SU-DHL-6 (cell line): ENCODE data around the gene PTPRK.

Experiments
- H2AFZ ChIP-seq: fragments of 200-600 bp; sonication (generic); 2 replicates; pipeline ENCODE4 v1.6.1; 2014; ENCODE audit warnings: low read depth, mild to moderate bottlenecking, moderate library complexity, mixed read lengths, antibody characterized with exemption, low read length; ENCODE audit not compliant: severe bottlenecking
- H3F3A ChIP-seq: fragments of 200-600 bp; shearing (Covaris generic); 2 replicates; pipeline ENCODE4 v1.6.0; 2016; ENCODE audit warnings: antibody characterized with exemption, mild to moderate bottlenecking; ENCODE audit not compliant: insufficient read depth
- H3K27ac ChIP-seq: fragments of 200-600 bp; sonication (generic); 2 replicates; pipeline ENCODE4 v1.5.1; 2016; ENCODE audit warnings: low read depth, mild to moderate bottlenecking, low read length, moderate library complexity, mixed read lengths
- H3K27me3 ChIP-seq: fragments of 200-600 bp; sonication (generic), shearing (Covaris generic); 2 replicates; pipeline ENCODE4 v1.6.0; 2014; ENCODE audit warnings: mild to moderate bottlenecking, low read length
- H3K36me3 ChIP-seq: fragments of 200-600 bp; sonication (generic); 2 replicates; pipeline ENCODE4 v1.6.1; 2014; ENCODE audit warnings: mild to moderate bottlenecking, low read length, mixed read lengths
- H3K4me2 ChIP-seq: fragments of 300-600, 200-600 bp; shearing (Covaris generic), sonication (generic); 2 replicates; pipeline ENCODE4 v1.6.0; 2014; ENCODE audit warnings: low read length, low read depth, mild to moderate bottlenecking; ENCODE audit not compliant: poor library complexity, severe bottlenecking
- H3K4me3 ChIP-seq: fragments of 200-600 bp; sonication (generic); 2 replicates; pipeline ENCODE4 v1.5.1; 2014; ENCODE audit warnings: antibody characterized with exemption, low read length, mild to moderate bottlenecking, mixed read lengths; ENCODE audit not compliant: insufficient read depth, poor library complexity, severe bottlenecking
- H3K79me2 ChIP-seq: fragments of 200-600 bp; sonication (generic); 2 replicates; pipeline ENCODE4 v1.6.1; 2014; ENCODE audit warnings: mild to moderate bottlenecking, low read length, moderate library complexity; ENCODE audit not compliant: insufficient read depth
- H3K9ac ChIP-seq: fragments of 200-600 bp; sonication (generic); 2 replicates; pipeline ENCODE4 v1.7.0; 2014; ENCODE audit warnings: mild to moderate bottlenecking, low read length
- H3K9me2 ChIP-seq: fragments of 200-600 bp; sonication (generic); replicated peaks from 2 replicates; pipeline ENCODE4 v1.6.1; 2014; ENCODE audit warnings: low read length; ENCODE audit not compliant: insufficient read depth
- H3K9me3 ChIP-seq: fragments of 200-600 bp; sonication (generic); 2 replicates; pipeline ENCODE4 v1.6.1; 2014; ENCODE audit warnings: low read length, mixed read lengths; ENCODE audit not compliant: insufficient read depth
- H4K20me1 ChIP-seq: fragments of 200-600 bp; sonication (generic); 2 replicates; pipeline ENCODE4 v1.6.1; 2014; ENCODE audit warnings: low read depth, mild to moderate bottlenecking, antibody characterized with exemption, low read length, moderate library complexity, mixed read lengths
- EZH2phosphoT487 ChIP-seq: fragments of 200-600 bp; sonication (generic), shearing (Covaris generic); conservative IDR thresholded peaks from 2 replicates; pipeline ENCODE4 v1.6.1; 2018; ENCODE audit warnings: mild to moderate bottlenecking, antibody characterized with exemption, low read length, moderate library complexity, mixed read lengths
- TF ChIP-seq, protein P1 (sequence below): fragments of 200-600 bp; sonication (generic); IDR thresholded peaks from one replicate; pipeline ENCODE4 v1.5.1; 2017; ENCODE audit warnings: antibody characterized with exemption, mild to moderate bottlenecking, low read length, moderate library complexity; ENCODE audit not compliant: insufficient read depth, poor library complexity, severe bottlenecking

Gene PTPRK

DNA sequence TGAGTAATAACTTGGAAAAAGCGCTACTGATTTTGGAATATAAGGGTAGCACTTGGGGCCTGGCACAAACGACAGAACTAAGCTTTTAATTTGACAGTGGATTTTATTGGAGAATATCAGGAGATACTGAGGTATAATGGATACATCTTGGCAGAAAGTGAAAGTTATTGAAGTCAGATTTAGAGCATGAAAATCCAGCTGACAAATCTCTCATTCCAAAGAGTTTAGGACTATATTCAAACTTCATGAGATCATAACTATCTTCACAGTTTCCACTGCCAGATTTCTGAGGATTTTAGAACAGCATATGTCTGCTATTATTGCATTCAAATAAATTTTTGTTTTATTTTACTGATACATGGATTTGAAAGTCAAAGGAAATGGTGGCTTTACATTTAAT, 487.2 kb downstream of the PTPRK start:
- Histone ChIP-seq H3K9ac (no peak overlapping the region), H3K79me2 (no peaks in the 10 kb centered on the region), H3K4me3 (no peak overlapping the region), H3K9me3 (no peaks in the 10 kb centered on the region), H3K4me2 (no peak overlapping the region), H3K27me3 (no peaks in the 10 kb centered on the region), H3K9me2 (no peaks in the 10 kb centered on the region), H2AFZ (no peak overlapping the region), H3F3A (no peaks in the 10 kb centered on the region), H3K36me3 (no peaks in the 10 kb centered on the region), H4K20me1 (no peaks in the 10 kb centered on the region), H3K27ac (no peak overlapping the region)
- TF ChIP-seq, protein P1, sequence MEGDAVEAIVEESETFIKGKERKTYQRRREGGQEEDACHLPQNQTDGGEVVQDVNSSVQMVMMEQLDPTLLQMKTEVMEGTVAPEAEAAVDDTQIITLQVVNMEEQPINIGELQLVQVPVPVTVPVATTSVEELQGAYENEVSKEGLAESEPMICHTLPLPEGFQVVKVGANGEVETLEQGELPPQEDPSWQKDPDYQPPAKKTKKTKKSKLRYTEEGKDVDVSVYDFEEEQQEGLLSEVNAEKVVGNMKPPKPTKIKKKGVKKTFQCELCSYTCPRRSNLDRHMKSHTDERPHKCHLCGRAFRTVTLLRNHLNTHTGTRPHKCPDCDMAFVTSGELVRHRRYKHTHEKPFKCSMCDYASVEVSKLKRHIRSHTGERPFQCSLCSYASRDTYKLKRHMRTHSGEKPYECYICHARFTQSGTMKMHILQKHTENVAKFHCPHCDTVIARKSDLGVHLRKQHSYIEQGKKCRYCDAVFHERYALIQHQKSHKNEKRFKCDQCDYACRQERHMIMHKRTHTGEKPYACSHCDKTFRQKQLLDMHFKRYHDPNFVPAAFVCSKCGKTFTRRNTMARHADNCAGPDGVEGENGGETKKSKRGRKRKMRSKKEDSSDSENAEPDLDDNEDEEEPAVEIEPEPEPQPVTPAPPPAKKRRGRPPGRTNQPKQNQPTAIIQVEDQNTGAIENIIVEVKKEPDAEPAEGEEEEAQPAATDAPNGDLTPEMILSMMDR = no peak
- no peak for TF ChIP-seq EZH2phosphoT487

GRCh38 chr6:128032042-128032441, 488.4 kb downstream of the PTPRK start:
- no peak overlapping the region for H3K9ac ChIP-seq
- H3K27ac ChIP-seq = no peak overlapping the region
- H3K9me3 ChIP-seq = no peaks in the 10 kb centered on the region
- H3K36me3 ChIP-seq = no peaks in the 10 kb centered on the region
- no peak overlapping the region for H3K4me2 ChIP-seq
- H2AFZ ChIP-seq = no peak overlapping the region
- no peaks in the 10 kb centered on the region for H3K9me2 ChIP-seq
- no peaks in the 10 kb centered on the region for H3K27me3 ChIP-seq
- no peaks in the 10 kb centered on the region for H3F3A ChIP-seq
- H4K20me1 ChIP-seq = no peaks in the 10 kb centered on the region
- H3K79me2 ChIP-seq = no peaks in the 10 kb centered on the region
- no peak for TF ChIP-seq EZH2phosphoT487
- TF ChIP-seq, protein P1 = no peak
- no peak overlapping the region for H3K4me3 ChIP-seq

DNA sequence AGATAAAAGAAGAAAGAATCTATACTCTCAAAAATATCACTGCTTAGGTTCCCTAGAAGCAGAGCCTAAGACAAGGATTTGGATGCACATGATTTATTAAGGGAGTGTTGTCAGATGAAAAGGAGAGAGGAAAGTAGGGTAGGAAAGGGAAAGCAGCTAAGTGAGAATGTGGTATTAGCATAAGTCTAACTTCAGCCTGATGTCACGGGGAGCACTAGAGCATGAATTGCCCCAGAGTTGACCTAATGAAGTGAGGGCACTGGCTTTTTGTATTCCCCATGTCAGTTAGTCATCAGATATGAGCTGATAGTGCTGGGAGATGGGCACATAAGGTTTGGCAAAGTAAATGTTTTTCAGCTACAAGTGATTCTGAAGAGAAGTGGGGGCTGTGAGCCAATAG, 490.6 kb downstream of the PTPRK start:
- no peaks in the 10 kb centered on the region for H3K9me3 ChIP-seq
- no peak overlapping the region for H3K9ac ChIP-seq
- H3K27ac ChIP-seq = no peak overlapping the region
- H3F3A ChIP-seq = no peaks in the 10 kb centered on the region
- H3K4me2 ChIP-seq = no peak overlapping the region
- H3K9me2 ChIP-seq = no peaks in the 10 kb centered on the region
- H2AFZ ChIP-seq = no peak overlapping the region
- no peak overlapping the region for H3K4me3 ChIP-seq
- H3K79me2 ChIP-seq = no peaks in the 10 kb centered on the region
- H3K27me3 ChIP-seq = no peaks in the 10 kb centered on the region
- no peaks in the 10 kb centered on the region for H4K20me1 ChIP-seq
- TF ChIP-seq, protein P1 = no peak
- TF ChIP-seq EZH2phosphoT487 = no peak
- no peaks in the 10 kb centered on the region for H3K36me3 ChIP-seq
